ENCODE data around the gene MLEC. TPM values are rescaled to one million over a fixed set of nuclear protein-coding genes. Genes with fewer than 3 reads are reported as not detected.

MLEC gene
- total and polyA plus RNA-seq, 9 of the 15 experiments (the other 6 are each of a cell fraction or from before 2014, with no cell fraction given) = 18.5 to 108 (median 57.8) TPM

DNA sequence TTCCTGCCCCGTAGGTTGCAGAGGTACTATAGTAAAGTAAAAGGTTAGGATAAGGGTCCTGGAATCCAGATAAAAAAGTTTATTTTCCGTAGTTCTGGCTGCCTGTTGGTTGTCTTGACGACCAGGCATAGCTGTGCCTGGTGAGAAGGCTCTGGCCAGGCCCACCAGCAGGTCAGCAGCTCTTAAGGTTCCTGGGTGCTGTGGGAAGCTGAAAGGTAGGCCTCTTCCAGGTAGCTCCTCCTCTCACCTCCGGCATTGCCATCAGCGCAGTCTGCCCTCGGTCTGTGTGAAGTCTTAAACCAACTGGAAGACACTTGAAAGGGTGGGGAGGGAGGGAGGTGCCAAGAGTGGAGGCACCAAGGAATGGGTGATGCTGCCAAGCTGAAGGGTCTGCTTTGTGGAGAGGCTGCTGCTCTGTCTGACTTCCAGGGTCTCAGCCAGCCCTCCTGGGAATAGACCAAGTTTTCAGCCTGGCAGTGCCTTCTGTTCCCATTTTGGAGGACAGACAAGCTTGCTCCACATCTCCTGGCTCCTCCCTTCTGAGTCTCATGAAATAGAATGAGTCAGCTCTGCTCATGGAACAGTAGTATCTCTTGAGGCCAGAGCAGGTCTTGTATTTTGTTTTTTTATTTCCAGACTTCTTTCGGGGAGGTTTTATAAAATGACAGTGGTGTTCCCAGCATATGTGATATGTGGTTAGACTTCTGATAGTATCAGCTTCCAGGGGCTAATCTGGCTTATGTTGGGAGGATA lies 33.5 kb downstream of the MLEC start:
- in situ Hi-C loops (cut with MboI) (no loop called here), intact Hi-C loops (cut with micrococcal nuclease) (no loop called here)
- H3K9me3 ChIP-seq (replicated peaks; ENCODE audit: control insufficient read depth, insufficient read depth, low read depth, low read length) = no peaks in the 10 kb centered on the region
- WGBS (ENCODE audit: insufficient coverage, low coverage, missing lambda C conversion rate) = 38% methylated on average over 7 of the region's 7 CpGs
- peaks cover 75% of the 10 kb centered on the region for H3K36me3 ChIP-seq (ENCODE audit: control insufficient read depth, insufficient read depth, low read length)
- ChIA-PET CTCF (ENCODE audit: low intra/inter-chr PET ratio) (no interaction called here), POLR2A (interaction anchor here (0.5 to 2.4 kb wide), 14 partner anchors 9 to 519 kb away, joined by 3 to 22 read pairs (median 3); partner anchors contain the start of genes RNU4-1, RNU4-2, RPLP0 and UNC119B)
- no peak overlapping the region for H3K4me3 ChIP-seq
- peak overlapping the region; percentile 36 to 83; a peak in 2 of 4 replicates for H3K9ac ChIP-seq (ENCODE audit: insufficient read depth in 1 of 2, low read depth in 2 of 2, low read length in 2 of 2)
- FAIRE-seq = peak; percentile 48
- H3K27me3 ChIP-seq (ENCODE audit: control insufficient read depth in 2 of 2, insufficient read depth in 2 of 2, low read length in 2 of 2) = no peaks in the 10 kb centered on the region
- ATAC-seq = peak; percentile 81
- H2AFZ ChIP-seq (ENCODE audit: low read depth, low read length) = no peak overlapping the region
- H3K79me2 ChIP-seq (ENCODE audit: control insufficient read depth, insufficient read depth, low read length) = no peaks in the 10 kb centered on the region
- H3K9me1 ChIP-seq (ENCODE audit: control insufficient read depth, insufficient read depth, low read length) = no peaks in the 10 kb centered on the region
- BruUV-seq (replicated peaks) = no TSS peak
- DNase-seq (ENCODE audit: extremely low read depth in 1 of 4, low spot score in 3 of 4) = peak in 3 of 4 experiments; percentile 38 to 75 (median 51)
- H3K4me1 ChIP-seq (replicated peaks in 1 of 2; ENCODE audit: control insufficient read depth in 2 of 2, insufficient read depth in 2 of 2, low read length in 2 of 2) = peaks cover 29 to 37% of the 10 kb centered on the region in 2 experiments; a peak in 4 of 5 replicates
- H4K20me1 ChIP-seq (replicated peaks; ENCODE audit: control insufficient read depth, insufficient read depth, low read length) = peaks cover 8% of the 10 kb centered on the region; the same call in 1 of the 2 replicates
- peak overlapping the region; percentile 47 for H3K4me2 ChIP-seq (ENCODE audit: insufficient read depth, low read length)
- H3K27ac ChIP-seq (ENCODE audit: extremely low read depth, low read depth, low read length) = peak overlapping the region; percentile 58
- TF ChIP-seq TCF3 (CRISPR knock-in tag; IDR thresholded peaks at IDR 0.05) = peak; percentile 55
- peak; percentile 74 for TF ChIP-seq RFX1 (IDR thresholded peaks at IDR 0.05)
- TF ChIP-seq MAFF (IDR thresholded peaks at IDR 0.05; ENCODE audit: low read length) = peak; percentile 42; the same call in 1 of the 2 replicates
- no peak for TF ChIP-seq ZNF311 (CRISPR knock-in tag; IDR thresholded peaks at IDR 0.05)
- TF ChIP-seq SRSF3 (IDR thresholded peaks at IDR 0.05; ENCODE audit: insufficient read depth, low read length) = no peak
- no peak for TF ChIP-seq ZNF140 (CRISPR knock-in tag; IDR thresholded peaks at IDR 0.05)
- TF ChIP-seq ZNF253 (CRISPR knock-in tag; conservative IDR thresholded peaks at IDR 0.05) = no peak
- TF ChIP-seq, protein P1, sequence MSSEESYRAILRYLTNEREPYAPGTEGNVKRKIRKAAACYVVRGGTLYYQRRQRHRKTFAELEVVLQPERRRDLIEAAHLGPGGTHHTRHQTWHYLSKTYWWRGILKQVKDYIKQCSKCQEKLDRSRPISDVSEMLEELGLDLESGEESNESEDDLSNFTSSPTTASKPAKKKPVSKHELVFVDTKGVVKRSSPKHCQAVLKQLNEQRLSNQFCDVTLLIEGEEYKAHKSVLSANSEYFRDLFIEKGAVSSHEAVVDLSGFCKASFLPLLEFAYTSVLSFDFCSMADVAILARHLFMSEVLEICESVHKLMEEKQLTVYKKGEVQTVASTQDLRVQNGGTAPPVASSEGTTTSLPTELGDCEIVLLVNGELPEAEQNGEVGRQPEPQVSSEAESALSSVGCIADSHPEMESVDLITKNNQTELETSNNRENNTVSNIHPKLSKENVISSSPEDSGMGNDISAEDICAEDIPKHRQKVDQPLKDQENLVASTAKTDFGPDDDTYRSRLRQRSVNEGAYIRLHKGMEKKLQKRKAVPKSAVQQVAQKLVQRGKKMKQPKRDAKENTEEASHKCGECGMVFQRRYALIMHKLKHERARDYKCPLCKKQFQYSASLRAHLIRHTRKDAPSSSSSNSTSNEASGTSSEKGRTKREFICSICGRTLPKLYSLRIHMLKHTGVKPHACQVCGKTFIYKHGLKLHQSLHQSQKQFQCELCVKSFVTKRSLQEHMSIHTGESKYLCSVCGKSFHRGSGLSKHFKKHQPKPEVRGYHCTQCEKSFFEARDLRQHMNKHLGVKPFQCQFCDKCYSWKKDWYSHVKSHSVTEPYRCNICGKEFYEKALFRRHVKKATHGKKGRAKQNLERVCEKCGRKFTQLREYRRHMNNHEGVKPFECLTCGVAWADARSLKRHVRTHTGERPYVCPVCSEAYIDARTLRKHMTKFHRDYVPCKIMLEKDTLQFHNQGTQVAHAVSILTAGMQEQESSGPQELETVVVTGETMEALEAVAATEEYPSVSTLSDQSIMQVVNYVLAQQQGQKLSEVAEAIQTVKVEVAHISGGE (CRISPR knock-in tag; IDR thresholded peaks at IDR 0.05) = no peak
- peak; percentile 84 for TF ChIP-seq FOSL1 (tag; conservative IDR thresholded peaks at IDR 0.05)
- peak; percentile 60; the same call in 1 of the 2 replicates for TF ChIP-seq ARID1B (IDR thresholded peaks at IDR 0.05)
- 0 out of 2 replicates have a peak, but pooled peaks have one; percentile 17 for TF ChIP-seq DMBX1 (CRISPR knock-in tag; IDR thresholded peaks at IDR 0.05; ENCODE audit: borderline replicate concordance)
- TF ChIP-seq FOXM1 (IDR thresholded peaks at IDR 0.05; ENCODE audit: low read depth) = no peak
- no peak for TF ChIP-seq FOXM1 (CRISPR knock-in tag; IDR thresholded peaks at IDR 0.05; ENCODE audit: low read depth)
- peak; percentile 64 for TF ChIP-seq SMARCA4 (IDR thresholded peaks at IDR 0.05)
- TF ChIP-seq BHLHE40 (IDR thresholded peaks at IDR 0.05; ENCODE audit: low read length) = 0 out of 2 replicates have a peak, but pooled peaks have one; percentile 10
- no peak for TF ChIP-seq GABPB1 (CRISPR knock-in tag; IDR thresholded peaks at IDR 0.05)
